ENCODE data around the gene LGALS4.

- TF ChIP-seq REST (IDR thresholded peaks at IDR 0.05; ENCODE audit: low read depth) (no peak), EP300 (IDR thresholded peaks at IDR 0.05; ENCODE audit: borderline replicate concordance) (no peak), YY1 (IDR thresholded peaks at IDR 0.05; ENCODE audit: low read depth) (no peak), TCF12 (IDR thresholded peaks at IDR 0.05; ENCODE audit: low read depth) (no peak), TEAD4 (IDR thresholded peaks at IDR 0.05) (no peak), FOXM1 (IDR thresholded peaks at IDR 0.05; ENCODE audit: borderline replicate concordance, low read depth) (no peak), CEBPB (IDR thresholded peaks at IDR 0.05) (no peak), NFIC (IDR thresholded peaks at IDR 0.05) (no peak), CREB1 (IDR thresholded peaks at IDR 0.05; ENCODE audit: low read depth) (no peak), TAF1 (IDR thresholded peaks at IDR 0.05; ENCODE audit: low read depth) (no peak), EGR1 (IDR thresholded peaks at IDR 0.05) (no peak), RAD21 (IDR thresholded peaks at IDR 0.05; ENCODE audit: low read depth) (0 out of 2 replicates have a peak, but pooled peaks have one; percentile 7), ZBTB7A (IDR thresholded peaks at IDR 0.05; ENCODE audit: low read depth) (no peak), USF1 (IDR thresholded peaks at IDR 0.05) (no peak)
Measured at GRCh38 chr19:38838208-38838985, 25.7 kb upstream of the LGALS4 start.
